SW 1271 (cell line): ENCODE data around the gene NAT9.

Experiments
- DNase-seq, 2 experiments: peaks; one replicate each; lab custom pipeline; 2025; lab: John Stamatoyannopoulos, UW

NAT9 gene

GRCh38 chr17:74744714-74745547 is 31.2 kb downstream of the NAT9 start:
- DNase-seq, result peak in 1 of 2 experiments; percentile 34

- no peak for DNase-seq
These were observed 31.8 kb downstream of the NAT9 start for GRCh38 chr17:74744349-74744713.

GRCh38 chr17:74743755-74744154 is 32.4 kb downstream of the NAT9 start:
- DNase-seq, result no peak

- DNase-seq, result no peak
These were observed 33.1 kb downstream of the NAT9 start for GRCh38 chr17:74742978-74743545.

- no peak for DNase-seq
These were observed 34.0 kb downstream of the NAT9 start for GRCh38 chr17:74742153-74742515.

GRCh38 chr17:74740641-74741387 is 35.3 kb downstream of the NAT9 start:
- DNase-seq, result no peak

GRCh38 chr17:74740173-74740572 is 36.0 kb downstream of the NAT9 start:
- no peak for DNase-seq

- no peak for DNase-seq
These were observed 36.8 kb downstream of the NAT9 start for GRCh38 chr17:74739227-74739831.

GRCh38 chr17:74738051-74738996 is 37.8 kb downstream of the NAT9 start:
- no peak for DNase-seq

- no peak for DNase-seq
These were observed 38.7 kb downstream of the NAT9 start for GRCh38 chr17:74737299-74738050.

- DNase-seq, result no peak
These were observed 39.4 kb downstream of the NAT9 start, which contains the start of gene RAB37 for GRCh38 chr17:74736513-74737298. Gene RAB37 (plus strand): TSS chr17:74737256. CDS start chr17:74737273, 17 bp downstream.

GRCh38 chr17:74734256-74734655 is 41.9 kb downstream of the NAT9 start:
- no peak for DNase-seq

GRCh38 chr17:74733365-74734122 is 42.6 kb downstream of the NAT9 start:
- no peak for DNase-seq

- DNase-seq, result no peak
These were observed 43.9 kb downstream of the NAT9 start for GRCh38 chr17:74732042-74732867.

GRCh38 chr17:74731347-74731605 is 44.9 kb downstream of the NAT9 start:
- DNase-seq, result no peak

- no peak for DNase-seq
These were observed 45.4 kb downstream of the NAT9 start for GRCh38 chr17:74730491-74731346.

GRCh38 chr17:74729866-74730265 is 46.3 kb downstream of the NAT9 start:
- DNase-seq, result no peak
